HG02642 (cell line): ENCODE data around the gene ACER3.

Experiments
- ATAC-seq: cut with Tn5 transposase; IDR thresholded peaks from one replicate; pipeline ENCODE4 v1.9.1; 2021; ENCODE audit warnings: mild to moderate bottlenecking; ENCODE audit not compliant: unreplicated experiment, poor library complexity

ACER3 gene

DNA sequence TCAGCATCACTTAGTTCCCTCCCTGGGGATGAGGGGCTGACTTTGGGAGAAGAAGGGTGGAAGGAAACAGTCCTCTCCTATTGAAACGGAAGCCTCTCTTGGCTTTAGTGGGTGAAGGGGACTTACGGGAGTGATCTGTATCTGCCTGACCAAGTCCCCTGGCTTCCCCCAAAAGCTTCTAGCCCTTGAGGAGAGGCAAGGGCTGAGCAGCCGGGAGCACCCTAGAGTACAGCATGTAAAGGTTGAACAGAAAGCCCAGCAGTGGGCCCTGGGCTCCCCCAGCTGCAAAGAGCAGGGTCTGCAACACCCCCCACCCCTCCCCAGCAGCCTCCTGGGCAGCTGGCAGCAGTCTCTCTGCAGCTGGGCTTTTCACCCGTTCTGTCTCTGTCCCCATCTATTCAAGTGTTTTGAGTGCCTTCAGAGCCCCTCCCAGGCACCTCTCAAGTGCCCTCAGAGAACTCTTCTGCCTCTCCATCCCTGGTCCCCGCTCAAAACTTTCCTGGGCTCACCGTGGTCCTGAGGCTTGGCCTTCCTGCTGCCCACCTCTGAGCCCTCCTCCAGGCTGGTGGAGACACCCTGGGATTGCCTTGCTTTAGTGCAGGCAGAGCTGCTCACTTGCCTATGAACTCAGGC, 208.7 kb downstream of the ACER3 start:
- ATAC-seq, result no peak

- no peak for ATAC-seq
Measured at GRCh38 chr11:77069969-77070582, 209.4 kb downstream of the ACER3 start.

DNA sequence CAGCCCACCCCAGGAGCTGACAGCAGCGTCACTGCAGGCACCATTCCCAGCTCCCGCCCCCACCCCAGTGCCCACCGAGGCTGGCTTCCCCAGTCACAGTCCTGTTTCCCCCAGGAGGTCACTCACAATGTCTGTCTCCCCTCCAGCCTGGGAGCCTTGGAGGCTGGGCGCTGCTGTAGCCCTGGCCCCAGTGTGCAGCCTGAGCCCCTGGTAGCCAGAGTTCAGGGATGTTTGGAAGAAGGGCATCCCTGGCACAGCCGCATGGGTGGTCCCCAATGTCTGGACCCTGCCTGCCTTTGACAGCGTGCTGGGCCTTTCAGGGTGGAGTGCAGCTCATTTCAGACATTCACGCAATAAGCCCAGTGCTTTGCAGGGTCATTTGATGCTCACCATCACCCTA, 210.4 kb downstream of the ACER3 start:
- no peak for ATAC-seq

GRCh38 chr11:77071671-77072605, 211.2 kb downstream of the ACER3 start:
- no peak for ATAC-seq

DNA sequence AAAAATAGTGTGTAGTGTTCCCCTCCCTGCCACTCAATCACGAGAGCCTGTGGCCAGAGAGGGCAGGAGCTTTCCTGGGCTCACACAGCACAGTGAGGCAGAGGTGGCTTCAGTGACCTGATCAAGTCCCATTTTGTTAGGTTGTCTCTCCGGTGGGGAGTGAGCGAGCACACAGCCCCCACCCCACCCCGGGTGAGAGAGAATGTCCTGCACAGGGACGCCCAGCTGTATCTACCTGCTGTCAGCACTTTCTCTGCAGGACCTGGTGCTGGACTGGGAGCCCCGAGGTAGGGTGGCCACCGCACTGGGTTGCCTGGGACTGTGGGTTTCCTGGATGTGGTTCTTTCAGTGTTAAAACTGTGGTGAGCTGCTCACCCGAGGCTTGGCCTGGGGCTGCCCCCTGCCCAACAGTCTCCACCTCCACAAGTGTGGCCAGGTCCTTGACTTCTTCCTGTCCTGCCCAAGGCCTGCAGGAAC, 212.2 kb downstream of the ACER3 start:
- ATAC-seq, result no peak

- ATAC-seq, result no peak
Measured at GRCh38 chr11:77073328-77074001, 212.7 kb downstream of the ACER3 start.

- ATAC-seq, result no peak
Measured at GRCh38 chr11:77074205-77074604, 213.5 kb downstream of the ACER3 start.

GRCh38 chr11:77074626-77075221, 214.0 kb downstream of the ACER3 start:
- ATAC-seq, result no peak

DNA sequence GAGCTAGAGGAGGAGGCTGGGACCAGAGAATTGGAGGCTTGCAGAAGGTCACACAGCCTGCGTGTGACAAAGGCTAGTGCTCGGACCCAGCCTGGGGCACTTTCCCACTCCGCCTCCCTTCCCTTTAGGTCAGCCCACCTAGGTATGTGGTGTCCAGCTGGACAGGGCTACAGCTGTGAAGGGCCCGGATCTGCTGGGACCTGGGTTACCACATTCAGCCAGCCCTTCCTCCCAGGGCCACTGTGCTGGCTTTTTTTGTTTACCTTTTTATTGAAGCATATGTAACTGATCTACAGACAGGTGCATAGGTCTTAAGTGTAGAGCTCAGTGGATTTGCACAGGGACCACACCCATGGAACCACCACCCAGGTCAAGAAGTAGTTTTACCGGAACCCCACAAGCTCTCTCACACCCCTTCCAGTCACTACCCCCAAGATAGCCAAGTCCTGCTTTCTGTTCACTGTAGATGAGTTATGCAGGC, 214.7 kb downstream of the ACER3 start:
- no peak for ATAC-seq
